CD4-positive, alpha-beta T cell treated with Interleukin-1 beta for 1 hour (primary cell): ENCODE results near the gene CBLIF.
"Not testable (repeated sequence)": the region's sequence is repeated elsewhere in the genome, so short reads cannot be mapped to it uniquely, and the experiment has no call there.

ENCODE experiments used
- DNase-seq, 2 donors: peaks; one replicate each; pipeline ENCODE4 v3.0.0-alpha.2; 2020 to 2022

CBLIF gene

GRCh38 chr11:59846556-59846955 is 1.3 kb upstream of the CBLIF start:
- no peak for DNase-seq

- no peak for DNase-seq
Measured at GRCh38 chr11:59842316-59842715, 3.0 kb downstream of the CBLIF start.

- DNase-seq = no peak
Measured at GRCh38 chr11:59841514-59841913, 3.8 kb downstream of the CBLIF start.

- DNase-seq = no peak
Measured at GRCh38 chr11:59839615-59840014, 5.7 kb downstream of the CBLIF start.

GRCh38 chr11:59833602-59834001 is 11.7 kb downstream of the CBLIF start:
- DNase-seq = no peak

- no peak for DNase-seq
Measured at GRCh38 chr11:59829358-59829757, 15.9 kb downstream of the CBLIF start.

GRCh38 chr11:59822989-59823566 is 22.2 kb downstream of the CBLIF start:
- DNase-seq = peak; percentile 33 to 54

GRCh38 chr11:59818572-59818971 is 26.7 kb downstream of the CBLIF start:
- DNase-seq = no peak

DNA sequence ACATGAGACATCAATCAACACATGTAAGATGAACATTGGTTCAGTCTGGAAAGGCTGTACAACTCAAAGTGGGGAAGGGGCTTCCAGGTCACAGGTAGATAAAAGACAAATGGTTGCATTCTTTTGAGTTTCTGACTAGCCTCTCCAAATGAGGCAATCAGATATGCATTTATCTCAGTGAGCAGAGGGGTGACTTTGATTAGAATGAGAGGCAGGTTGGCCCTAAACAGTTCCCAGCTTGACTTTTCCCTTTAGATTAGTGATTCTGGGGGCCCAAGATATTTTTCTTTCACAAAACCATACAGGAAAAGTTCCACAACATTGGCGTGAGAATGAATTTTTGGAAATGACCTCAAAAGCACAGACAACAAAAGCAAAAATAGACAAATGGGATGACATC is 28.9 kb downstream of the CBLIF start:
- DNase-seq = not testable (repeated sequence)

- no peak for DNase-seq
Measured at GRCh38 chr11:59815754-59816153, 29.5 kb downstream of the CBLIF start.

DNA sequence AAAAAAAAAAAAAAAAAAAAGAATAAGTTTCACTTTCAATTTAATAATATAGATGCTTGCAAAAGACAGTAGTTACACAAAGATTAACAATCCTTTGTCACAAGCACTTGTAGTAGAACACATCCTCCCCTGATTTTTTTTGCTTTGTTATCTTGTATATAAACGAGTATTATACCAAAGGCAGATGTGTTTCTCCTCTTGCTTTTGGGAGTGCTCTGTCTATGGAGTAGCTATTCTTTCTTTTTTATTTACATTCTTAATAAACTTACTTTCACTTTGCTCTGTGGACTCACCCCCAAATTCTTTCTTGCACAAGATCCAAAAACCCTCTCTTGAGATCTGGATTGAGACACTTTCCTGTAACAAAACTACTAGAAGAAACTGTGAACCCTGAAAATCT is 31.3 kb downstream of the CBLIF start:
- no peak for DNase-seq

DNA sequence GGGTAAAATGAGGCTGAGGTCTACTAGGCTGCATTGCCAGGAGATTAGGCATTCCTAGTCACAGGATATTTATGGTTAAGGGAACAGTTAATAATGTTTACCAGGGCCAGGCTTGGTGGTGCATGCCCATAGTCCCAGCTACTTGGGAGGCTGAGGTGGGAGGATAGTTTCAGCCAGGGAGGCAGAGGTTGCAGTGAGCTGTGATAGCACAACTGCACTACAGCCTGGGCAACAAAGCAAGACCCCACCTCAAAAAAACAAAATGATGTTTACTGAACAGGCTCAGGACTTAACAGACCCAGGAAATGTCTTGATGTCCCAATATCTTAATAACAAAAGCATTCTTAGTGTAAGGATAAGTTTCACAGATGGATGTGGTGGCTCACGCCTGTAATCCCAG is 31.9 kb downstream of the CBLIF start:
- no peak for DNase-seq

DNA sequence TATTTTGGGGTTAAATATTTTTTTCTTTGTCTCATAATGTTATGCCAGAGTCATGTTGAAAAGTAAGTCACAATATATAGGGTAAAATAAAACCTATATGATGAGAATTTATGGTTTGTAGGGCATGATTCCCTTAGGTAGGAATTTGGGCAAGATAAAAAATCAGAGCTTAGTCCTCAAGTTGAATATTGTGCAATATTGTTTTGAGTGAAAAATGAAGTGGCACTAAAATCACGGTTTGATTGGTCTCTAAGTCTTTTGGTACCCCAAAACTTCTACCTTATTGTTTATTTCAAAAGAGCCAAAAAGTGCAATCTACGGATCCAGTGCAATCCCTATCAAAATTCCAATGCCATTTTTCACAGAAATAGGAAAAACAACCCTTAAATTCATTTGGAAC is 33.1 kb downstream of the CBLIF start:
- no peak for DNase-seq

GRCh38 chr11:59810911-59811259 is 34.4 kb downstream of the CBLIF start:
- DNase-seq = no peak

DNA sequence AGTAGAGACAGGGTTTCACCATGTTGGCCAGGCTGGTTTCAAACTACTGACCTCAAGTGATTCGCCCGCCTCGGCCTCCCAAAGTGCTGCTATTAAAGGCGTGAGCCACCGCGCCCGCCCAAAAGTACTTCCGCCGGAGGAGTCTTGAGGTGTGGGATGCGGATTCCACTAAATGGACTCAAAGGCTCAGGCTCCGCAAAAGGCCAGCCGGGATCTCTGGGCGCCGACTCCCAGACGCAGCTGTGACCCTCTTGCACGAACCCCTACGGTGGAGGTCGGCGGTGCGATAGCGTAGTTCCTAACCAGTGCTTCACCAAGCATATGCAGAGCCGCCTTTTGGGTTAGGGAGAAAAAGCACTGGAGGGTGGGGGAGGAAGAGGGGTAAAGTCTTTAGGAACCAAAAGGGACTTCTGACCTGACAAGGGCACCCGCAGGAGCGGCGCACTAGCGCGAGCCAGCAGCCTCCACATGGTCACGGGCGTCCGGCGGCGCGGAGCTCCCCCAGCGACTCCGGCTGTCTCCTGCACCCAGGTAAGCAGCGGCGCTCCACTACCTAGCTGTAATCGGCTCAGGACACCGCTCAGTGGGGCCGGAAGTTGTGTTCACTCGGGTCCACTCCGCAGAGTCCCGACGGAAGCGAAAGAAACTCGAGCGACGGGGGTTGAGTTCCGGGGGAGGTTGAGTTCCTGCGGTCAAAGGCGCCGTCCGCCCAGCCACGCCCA is 34.9 kb downstream of the CBLIF start, which contains the start of gene MRPL16:
Gene MRPL16, minus strand, starts transcription at position 590 of the 722 bp plus-strand sequence. Its CDS starts 120 bp downstream, at position 470.
- DNase-seq = peak; percentile 89 to 93

DNA sequence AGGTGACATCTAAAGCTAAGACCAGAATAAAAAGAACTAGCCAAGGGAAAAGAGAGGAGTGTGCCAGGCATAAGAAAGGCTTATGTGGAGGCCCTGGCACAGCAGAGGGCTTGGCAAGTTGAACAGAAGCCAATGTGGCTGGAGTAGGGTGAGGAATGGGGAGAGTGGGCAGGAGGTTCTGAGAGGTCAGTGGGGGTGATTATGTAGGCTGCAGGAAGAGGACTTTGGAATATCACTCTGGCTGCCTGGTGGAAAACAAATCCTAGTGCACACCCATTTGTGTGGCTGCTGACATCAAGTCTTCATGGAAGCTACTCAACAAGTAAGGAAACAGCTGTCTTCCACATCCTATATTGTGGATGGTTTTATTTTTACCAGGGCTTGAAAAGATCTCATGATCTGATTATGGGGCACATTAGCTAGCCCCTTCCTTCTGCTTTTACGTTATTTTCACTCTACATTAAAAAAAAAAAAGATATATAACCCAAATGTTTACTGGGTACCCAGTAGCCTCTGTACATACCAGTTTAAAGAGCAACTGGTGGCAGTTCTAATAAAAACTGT is 38.2 kb downstream of the CBLIF start:
- no peak for DNase-seq

DNA sequence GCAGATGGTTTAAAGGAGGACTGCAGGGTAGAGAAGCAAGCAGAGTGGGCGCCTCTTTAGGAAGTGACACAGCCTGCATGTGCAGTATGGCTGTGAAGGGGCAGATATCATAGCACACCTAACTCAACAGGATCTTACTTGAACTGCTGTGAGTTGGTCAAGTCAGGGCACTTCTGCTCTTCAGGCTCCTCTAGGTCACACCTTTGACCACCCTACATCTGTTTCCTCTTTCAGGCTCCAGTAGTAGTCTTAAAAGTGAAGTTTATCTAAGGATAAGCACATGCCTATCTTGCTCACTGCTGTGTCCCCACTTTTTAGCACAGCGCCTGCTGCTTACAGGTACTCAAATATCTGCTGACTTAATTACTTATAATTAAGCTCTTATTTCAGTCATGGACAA is 41.2 kb downstream of the CBLIF start:
- no peak for DNase-seq

DNA sequence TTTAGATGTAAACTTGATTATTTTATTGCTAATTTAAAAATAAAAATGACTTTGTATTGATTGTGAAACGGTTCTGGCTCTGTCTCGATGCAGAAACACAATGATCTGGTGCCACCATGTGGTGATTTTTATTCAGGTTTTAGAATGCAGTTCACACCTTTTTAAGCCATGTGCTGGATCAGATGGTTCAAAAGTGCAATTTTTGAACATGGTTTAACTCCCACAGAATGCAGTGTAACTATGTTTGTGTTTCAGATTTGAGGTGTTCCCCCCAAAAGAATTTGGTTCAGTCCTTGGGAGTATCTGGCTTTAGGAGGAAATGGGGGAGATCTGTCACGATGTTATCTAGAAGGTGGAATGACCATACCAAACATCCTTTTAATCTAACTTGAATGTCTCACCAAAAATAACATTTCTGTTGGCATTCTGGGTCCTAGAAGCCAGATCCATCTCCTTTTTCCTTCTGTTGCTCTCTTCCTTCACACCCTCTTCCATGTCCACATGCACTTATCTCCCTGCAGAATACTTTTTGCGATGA is 42.6 kb downstream of the CBLIF start:
- DNase-seq = peak; percentile 19 to 72

DNA sequence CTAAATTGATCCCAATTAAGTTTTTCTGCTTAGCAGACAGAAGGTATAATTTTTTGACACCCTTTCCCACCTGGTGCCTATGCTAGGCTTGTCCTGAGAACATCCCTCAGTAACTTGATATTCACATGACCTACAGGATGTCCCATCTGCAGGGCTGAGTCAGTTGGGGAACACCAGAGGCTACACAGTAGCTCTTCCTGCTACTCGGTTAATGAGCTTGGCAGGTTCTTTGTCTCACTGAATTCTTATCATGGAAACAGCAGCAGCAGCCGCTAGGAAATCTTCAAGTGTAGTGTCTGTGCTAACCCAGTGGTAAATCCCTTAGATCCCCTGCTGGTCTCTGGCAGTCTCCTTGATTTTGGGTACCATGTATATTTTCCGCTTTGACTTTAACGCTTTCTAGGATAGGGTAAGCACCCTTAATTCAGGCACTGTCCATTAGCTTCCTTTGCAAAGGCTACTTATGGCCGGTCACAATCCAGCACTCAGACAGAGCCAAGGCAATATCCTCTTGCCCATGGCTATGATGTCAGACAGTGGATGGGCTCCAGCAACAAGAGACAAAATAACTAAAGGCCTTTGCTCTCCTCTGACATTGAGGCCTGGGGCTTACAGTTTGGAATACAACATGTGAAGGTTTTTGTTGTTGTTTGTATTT is 43.2 kb downstream of the CBLIF start:
- no peak for DNase-seq

DNA sequence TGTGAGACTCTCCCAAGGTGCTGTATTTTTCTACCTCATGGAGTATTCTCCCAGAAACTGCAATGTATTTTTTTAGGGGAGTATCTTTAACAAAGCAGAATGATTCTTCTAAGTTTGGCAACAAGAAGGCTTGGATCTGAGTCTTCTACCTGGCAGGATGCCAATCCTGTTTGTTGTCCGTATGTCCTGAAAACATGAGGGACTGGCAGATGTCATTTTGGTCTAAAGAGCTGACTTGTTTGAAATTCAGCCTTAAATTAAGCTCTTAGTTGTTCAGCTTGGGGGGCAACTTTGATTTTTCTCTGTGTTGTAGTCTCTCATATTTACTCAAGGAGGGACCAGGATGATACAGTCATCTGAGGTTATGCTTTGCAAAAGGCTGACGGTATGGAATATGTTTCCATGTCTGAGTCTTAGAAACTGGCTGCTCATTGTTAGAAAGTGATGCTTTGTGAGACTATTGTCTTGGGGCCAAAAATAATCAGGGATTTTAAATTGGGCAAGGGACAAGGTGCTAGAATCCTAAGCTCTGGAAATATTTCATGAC is 44.1 kb downstream of the CBLIF start:
- no peak for DNase-seq

DNA sequence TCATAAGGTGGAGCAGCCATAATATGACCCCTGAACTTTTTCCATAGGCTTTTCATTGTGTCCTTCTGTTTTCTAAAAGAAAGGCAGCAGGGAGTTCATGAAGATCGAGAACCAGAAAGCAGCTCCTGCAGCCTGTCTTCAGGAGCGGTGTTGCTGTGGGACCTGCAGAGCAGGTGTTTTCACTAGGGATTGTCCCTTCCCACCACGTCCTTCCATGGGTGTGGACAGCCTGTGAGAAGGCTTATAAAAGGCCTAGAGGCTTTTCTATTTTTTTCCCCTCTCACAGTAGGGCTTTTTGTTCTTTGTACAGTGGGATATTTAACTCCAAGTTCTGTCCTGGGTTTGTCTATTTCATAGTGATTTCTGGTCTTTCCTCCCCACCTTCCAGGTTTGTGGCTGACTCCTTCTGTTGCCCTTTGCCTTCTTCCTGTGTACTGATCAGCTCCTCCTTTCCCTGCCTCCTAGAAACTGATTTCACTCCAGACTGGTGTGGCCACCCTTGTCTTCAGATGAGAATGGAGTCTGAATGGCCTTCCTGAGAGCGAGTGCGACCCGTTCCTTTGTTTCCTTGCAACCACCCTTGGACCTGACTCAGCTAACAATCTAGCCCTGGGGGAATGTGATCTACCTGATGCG is 44.8 kb downstream of the CBLIF start:
- DNase-seq = no peak

- no peak for DNase-seq
Measured at GRCh38 chr11:59794417-59794816, 50.9 kb downstream of the CBLIF start.

- DNase-seq = no peak
Measured at GRCh38 chr11:59792507-59792906, 52.8 kb downstream of the CBLIF start.
